CD4-positive, alpha-beta T cell treated with Interleukin-15 for 4 hours (primary cell): Measurements from ENCODE around the gene CSNK1G3.
"Not testable (repeated sequence)": the region's sequence is repeated elsewhere in the genome, so short reads cannot be mapped to it uniquely, and the experiment has no call there.

Experiments used
- DNase-seq: peaks from one replicate; pipeline ENCODE4 v3.0.0-alpha.2; 2020; ENCODE audit warnings: low spot score

The CSNK1G3 gene

DNA sequence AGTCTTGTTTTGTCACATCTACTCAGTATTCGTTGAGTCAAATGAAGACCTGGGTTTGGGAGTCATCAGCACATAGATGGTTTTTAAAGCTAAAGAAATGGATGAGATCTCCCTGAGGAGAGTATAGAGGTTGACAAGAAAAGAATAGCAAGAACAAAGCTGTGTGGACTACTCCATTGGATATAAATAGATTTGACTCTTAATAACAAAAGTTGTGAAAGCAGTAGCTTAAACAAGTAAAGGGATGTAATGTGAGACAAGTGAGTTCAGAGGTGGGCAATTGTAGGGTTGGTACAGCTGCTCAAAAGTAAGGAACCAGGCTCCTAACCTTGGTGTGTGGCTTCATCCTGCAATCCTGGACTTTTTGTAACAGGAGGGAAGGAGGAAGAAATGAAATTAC is 49.3 kb downstream of the CSNK1G3 start:
- DNase-seq = no peak

- no peak for DNase-seq
These were observed 60.0 kb downstream of the CSNK1G3 start for GRCh38 chr5:123571927-123572326.

DNA sequence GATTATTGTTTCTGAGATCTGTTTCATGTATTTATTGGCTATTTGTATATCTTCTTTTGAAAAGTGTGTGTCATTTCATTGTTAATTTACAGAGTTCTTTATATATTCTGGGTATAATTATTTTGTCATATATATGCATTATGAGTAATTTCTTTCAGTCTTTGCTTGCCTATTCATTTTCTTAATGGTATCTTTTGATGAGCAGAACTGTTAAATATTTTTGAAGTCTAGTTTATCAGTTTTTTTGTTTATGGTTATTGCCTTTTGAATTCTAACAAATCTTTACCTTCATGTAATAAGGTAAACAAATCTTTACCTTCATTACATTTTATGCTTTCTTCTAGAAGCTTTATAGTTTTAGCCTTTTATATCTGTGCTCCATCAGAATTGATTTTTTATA is 66.4 kb downstream of the CSNK1G3 start:
- no peak for DNase-seq

GRCh38 chr5:123579410-123579809 is 67.4 kb downstream of the CSNK1G3 start:
- no peak for DNase-seq

GRCh38 chr5:123582550-123583285 is 70.7 kb downstream of the CSNK1G3 start:
- DNase-seq = no peak

DNA sequence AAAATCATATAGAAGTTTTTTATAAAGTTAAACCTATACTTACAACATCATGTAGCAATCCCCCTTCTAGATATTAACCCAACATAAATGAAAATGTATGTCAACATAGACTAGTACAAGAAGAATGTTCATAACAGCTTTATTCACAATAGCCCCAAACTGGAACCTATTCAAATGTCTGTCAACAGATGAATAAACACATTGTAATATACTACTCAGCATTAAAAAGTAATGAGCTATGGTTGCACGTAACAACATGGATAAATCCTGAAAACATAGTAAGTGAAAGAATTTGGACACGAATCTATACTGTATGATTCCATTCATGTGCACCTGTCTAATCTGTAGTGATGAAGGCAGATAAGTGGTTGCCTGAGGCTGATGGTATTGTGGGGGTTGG is 73.9 kb downstream of the CSNK1G3 start:
- DNase-seq = no peak

DNA sequence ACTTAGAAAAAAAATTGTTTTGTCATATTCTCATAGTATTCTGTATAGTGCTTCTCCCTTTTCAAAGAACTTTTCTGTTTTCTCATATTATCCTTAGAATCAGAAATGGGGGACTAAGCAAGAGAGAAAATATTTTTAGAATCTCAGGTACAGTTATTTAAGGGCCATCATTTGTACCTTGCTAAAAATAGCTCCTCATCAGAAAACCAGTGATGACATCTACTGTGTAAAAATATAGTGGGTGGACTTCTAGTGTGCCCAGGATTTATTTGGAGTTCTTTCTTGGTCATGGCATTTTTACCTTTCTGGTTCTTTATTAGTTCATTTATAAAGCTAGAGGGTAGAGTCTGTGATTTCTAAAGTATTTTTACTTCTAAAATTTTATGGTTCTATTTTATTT is 82.5 kb downstream of the CSNK1G3 start:
- no peak for DNase-seq

DNA sequence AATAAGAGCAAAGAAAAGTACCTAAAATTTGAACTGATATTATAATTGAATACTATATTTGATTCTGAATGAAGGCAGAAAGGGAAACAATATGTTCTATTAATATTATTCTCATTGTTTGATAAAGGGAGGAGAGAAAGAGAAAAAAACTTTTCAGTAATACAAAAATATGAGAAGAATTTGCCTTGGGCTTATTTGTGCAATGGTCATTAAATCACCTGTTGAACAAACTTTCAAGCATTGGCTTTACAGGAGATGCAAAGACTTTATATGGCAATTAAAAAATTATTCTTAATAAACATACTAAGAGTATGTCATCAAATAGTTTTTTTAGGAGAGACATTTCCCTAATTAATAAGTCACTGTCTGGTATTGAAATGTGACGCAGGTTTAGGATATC is 85.0 kb downstream of the CSNK1G3 start:
- DNase-seq = no peak

DNA sequence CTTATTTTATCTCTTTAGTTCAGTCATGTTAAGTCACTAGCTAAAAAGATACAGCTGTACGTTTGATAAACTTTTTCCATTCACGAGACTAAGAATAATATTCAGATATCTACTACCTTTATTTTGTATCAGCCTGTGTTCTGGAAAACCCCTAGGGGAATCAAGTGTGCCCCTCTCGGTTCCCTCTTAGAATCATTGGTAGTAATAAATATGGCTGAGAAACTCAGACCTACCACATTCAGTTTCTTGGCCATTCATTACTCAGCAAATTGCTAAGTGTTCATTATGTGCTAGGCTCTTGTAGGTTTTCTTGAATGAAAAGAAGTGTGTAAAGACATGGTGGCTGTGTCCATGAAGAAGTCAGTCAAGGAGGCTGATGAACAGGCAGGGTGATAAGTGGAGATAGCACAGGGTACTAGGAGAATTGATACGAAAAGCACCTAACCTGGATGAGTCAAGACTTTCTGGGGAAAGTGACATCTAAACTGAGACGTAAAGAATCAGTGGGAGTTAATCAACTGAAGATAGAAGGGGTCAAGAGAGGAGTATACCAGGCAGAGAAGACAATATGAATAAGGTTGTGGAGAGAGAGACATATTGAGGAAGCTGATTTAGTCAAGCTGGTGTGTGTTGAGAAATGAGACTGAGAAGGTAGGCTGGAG is 86.2 kb downstream of the CSNK1G3 start:
- no peak for DNase-seq

GRCh38 chr5:123599171-123599570 is 87.2 kb downstream of the CSNK1G3 start:
- no peak for DNase-seq

DNA sequence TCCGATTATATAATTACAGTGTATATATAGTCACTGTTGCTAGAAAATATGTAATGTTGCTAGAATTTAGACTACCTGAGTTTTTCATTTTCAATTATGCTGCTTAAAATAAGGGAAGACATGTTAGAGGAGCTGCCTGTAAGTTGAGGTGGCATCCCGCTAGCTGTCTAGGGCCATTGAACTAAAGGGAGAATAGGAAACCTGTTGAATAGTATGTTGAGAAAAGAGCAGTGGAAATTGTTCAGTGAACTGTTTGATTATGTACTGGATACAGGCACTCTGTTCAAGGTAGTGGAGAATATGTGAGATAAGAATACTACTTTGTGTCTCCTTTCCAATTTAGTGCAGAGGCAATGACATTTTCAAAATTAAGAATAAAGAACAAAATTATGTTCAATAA is 89.6 kb downstream of the CSNK1G3 start:
- no peak for DNase-seq

DNA sequence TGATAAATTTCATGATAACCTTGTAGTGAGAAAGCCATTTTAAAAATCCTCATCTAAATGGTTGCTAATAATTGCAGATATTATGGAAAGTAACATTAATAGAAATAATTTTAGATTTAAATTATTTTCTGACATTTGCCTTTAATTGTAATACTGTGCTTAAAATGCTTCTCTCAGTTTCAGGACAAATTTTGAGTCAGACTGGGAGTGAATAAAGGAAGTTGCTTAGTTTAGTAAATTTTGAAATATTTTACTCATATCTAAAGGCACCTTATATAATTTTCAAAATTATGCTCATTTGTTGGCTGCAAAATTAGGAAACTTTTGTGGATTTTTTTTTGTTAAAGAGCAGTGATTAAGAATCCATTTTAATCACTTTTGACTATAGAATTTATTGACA is 93.8 kb downstream of the CSNK1G3 start:
- no peak for DNase-seq

DNA sequence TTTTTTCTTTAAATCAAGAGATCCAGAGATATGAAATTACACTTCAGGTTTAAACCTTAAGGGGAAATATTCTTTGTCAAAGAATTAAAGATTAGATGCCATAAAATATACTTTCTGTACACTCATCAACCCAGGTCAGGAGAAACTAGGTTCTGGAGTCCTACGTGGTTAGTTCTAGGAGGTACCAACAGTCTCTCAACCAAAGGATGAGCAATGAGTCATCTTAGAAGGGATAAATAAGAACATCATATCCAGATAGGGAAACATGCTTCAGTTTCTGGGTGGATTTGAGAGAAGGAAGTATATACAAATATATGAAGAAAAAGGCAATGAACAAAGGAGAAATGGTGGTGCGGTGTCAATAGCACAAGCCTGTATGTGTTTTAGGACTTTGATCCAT is 98.2 kb downstream of the CSNK1G3 start:
- DNase-seq = no peak

GRCh38 chr5:123610665-123611405 is 98.9 kb downstream of the CSNK1G3 start:
- DNase-seq = peak; percentile 65

DNA sequence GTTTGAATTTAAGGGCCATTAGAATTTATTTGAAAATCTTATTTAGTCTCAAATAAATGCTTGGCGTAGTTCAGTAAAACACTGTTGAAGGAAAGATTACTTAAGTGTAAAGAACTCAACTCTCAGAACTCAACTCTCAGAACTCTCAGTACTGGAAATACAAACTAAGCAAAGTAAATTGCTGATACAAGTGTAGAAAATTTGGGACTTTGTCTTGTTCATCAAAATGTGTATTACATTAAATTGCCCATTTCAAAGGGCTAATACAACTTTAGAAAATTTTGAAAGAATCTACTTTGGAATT is 99.4 kb downstream of the CSNK1G3 start:
- no peak for DNase-seq

DNA sequence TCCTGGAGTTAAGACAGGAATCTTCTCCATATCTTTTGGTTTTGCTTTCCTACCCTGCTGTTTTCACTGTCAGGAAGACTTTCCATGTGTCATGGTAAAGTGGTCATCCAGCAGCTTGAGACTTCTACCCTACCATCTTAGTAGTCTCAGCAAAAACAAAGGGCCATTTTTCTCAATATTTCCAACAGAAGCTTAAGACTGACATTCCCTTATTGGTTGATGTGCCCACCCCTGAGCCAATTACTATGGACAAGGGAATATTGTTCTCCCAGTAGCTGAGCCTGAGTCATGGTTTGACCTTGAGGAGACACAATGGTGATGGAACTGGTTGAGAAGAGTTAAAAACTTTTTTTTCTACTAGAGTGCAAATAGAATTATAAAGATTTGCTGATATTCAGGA is 105.6 kb downstream of the CSNK1G3 start:
- DNase-seq = no peak

GRCh38 chr5:123626051-123626450 is 114.1 kb downstream of the CSNK1G3 start:
- no peak for DNase-seq

GRCh38 chr5:123628860-123629544 is 117.0 kb downstream of the CSNK1G3 start:
- no peak for DNase-seq

- no peak for DNase-seq
These were observed 124.0 kb downstream of the CSNK1G3 start for GRCh38 chr5:123636006-123636405.

DNA sequence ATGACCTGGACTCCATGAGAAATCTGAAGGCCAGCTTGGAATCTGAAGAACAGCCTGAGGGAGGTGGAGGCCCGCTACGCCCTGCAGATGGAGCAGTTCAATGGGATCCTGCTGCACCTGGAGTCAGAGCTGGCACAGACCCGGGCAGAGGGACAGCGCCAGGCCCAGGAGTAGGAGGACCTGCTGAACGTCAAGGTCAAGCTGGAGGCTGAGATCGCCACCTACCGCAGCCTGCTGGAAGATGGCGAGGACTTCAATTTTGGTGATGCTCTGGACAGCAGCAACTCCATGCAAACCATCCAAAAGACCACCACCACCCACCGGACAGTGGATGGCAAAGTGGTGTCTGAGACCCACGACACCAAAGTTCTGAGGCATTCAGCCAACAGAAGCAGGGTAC is 125.1 kb downstream of the CSNK1G3 start:
- not testable (repeated sequence) for DNase-seq

DNA sequence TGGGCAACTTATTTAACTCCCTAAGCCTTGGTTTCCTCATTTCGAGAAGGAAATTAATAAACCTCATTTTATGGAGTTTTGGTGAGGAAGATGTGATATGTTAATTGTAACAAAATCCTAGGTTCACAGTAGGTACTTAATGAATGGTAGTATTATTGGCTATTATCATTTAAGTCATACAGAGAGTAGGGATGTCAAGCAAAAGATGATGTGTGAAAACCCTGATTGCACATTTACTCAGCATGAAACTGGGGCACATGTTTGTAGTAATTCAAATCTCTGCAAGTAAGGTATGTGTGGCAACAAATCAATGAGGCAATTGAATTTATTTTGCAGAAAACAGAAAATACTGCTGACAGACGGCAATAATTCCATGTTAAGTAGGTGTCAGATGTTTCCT is 127.3 kb downstream of the CSNK1G3 start:
- no peak for DNase-seq

GRCh38 chr5:123645024-123645603 is 133.1 kb downstream of the CSNK1G3 start:
- DNase-seq = no peak
